ENCODE results near the gene BSCL2.
"Not testable (repeated sequence)": the region's sequence is repeated elsewhere in the genome, so short reads cannot be mapped to it uniquely, and the experiment has no call there.

BSCL2 gene

GRCh38 chr11:62707277-62707861 is at the start of gene BSCL2, which contains the start of gene GNG3:
Gene BSCL2, minus strand, starts transcription at chr11:62707424. Its CDS starts 229 bp downstream, at chr11:62707195.
Gene GNG3, plus strand, starts transcription at chr11:62707676. Its CDS starts 620 bp downstream, at chr11:62708296.
- DNase-seq, result peak in 46 of 51 donors; percentile 8 to 91 (median 76)

GRCh38 chr11:62755086-62755615 is 47.9 kb upstream of the BSCL2 start:
- peak in 1 of 51 donors; percentile 8 for DNase-seq

- peak; percentile 79 to 100 (median 98) for DNase-seq
Measured at GRCh38 chr11:62753736-62754603, 46.7 kb upstream of the BSCL2 start, which contains the start of gene ZBTB3. Gene ZBTB3, minus strand, starts transcription at chr11:62754160. Its CDS starts 496 bp downstream, at chr11:62753664.

GRCh38 chr11:62752994-62753735 is 45.9 kb upstream of the BSCL2 start:
- DNase-seq, result peak in 1 of 51 donors; percentile 35

GRCh38 chr11:62752177-62752785 is 45.1 kb upstream of the BSCL2 start:
- no peak for DNase-seq

GRCh38 chr11:62749931-62750330 is 42.7 kb upstream of the BSCL2 start:
- not testable (repeated sequence) for DNase-seq

- DNase-seq, result no peak
Measured at GRCh38 chr11:62747475-62748160, 40.4 kb upstream of the BSCL2 start.

- DNase-seq, result no peak
Measured at GRCh38 chr11:62737196-62737595, 30.0 kb upstream of the BSCL2 start.

GRCh38 chr11:62732830-62733229 is 25.6 kb upstream of the BSCL2 start:
- no peak for DNase-seq

- DNase-seq, result not testable (repeated sequence)
Measured at GRCh38 chr11:62730076-62730475, 22.9 kb upstream of the BSCL2 start.

GRCh38 chr11:62728171-62728988 is 21.2 kb upstream of the BSCL2 start, which contains the start of gene TTC9C:
Gene TTC9C, plus strand, starts transcription at chr11:62728486. Its CDS starts 363 bp downstream, at chr11:62728849.
- DNase-seq, result peak; percentile 35 to 93 (median 79)

- DNase-seq, result peak in 50 of 51 donors; percentile 53 to 99 (median 82)
Measured at GRCh38 chr11:62727872-62728170, 20.6 kb upstream of the BSCL2 start.

- DNase-seq, result peak; percentile 89 to 99 (median 96)
Measured at GRCh38 chr11:62727165-62727871, 20.1 kb upstream of the BSCL2 start, which contains the start of gene HNRNPUL2. Gene HNRNPUL2, minus strand, starts transcription at chr11:62727457. Its CDS starts 301 bp downstream, at chr11:62727156.

GRCh38 chr11:62726915-62727164 is 19.6 kb upstream of the BSCL2 start:
- DNase-seq, result peak in 2 of 51 donors; percentile 44 to 51

- DNase-seq, result peak in 2 of 51 donors; percentile 36 to 54
Measured at GRCh38 chr11:62726156-62726914, 19.1 kb upstream of the BSCL2 start.

- no peak for DNase-seq
Measured at GRCh38 chr11:62725646-62726045, 18.4 kb upstream of the BSCL2 start.

GRCh38 chr11:62724171-62724570 is 16.9 kb upstream of the BSCL2 start:
- no peak for DNase-seq

- no peak for DNase-seq
Measured at GRCh38 chr11:62721994-62722393, 14.8 kb upstream of the BSCL2 start.
